ENCODE data around the gene TGFB3.
A peak's percentile ranks its signal among the peaks of the same experiment; 100 is the strongest.

- TF ChIP-seq CTCF (conservative IDR thresholded peaks at IDR 0.05; ENCODE audit: low read length): peak; percentile 70
- TF ChIP-seq EZH2phosphoT487 (IDR thresholded peaks at IDR 0.05; ENCODE audit: borderline replicate concordance, low read depth, low read length): no peak
These were observed 647 bp upstream of the TGFB3 start for GRCh38 chr14:75982266-75983018.
